Smooth muscle cell (in vitro differentiated cells): ENCODE data around the gene BCL2. TPM values are rescaled to one million over a fixed set of nuclear protein-coding genes. Genes with fewer than 3 reads are reported as not detected.

ENCODE experiments used
- DNase-seq: peaks from one replicate; lab custom pipeline; 2025; ENCODE audit not compliant: unreplicated experiment; lab: John Stamatoyannopoulos, UW
- H2AFZ ChIP-seq: fragments of 200-600 bp; sonication (generic); 2 replicates; pipeline ENCODE4 v1.6.0; 2016; ENCODE audit warnings: antibody characterized with exemption, low read depth, mild to moderate bottlenecking
- H3F3A ChIP-seq: fragments of 200-600 bp; sonication (generic); 2 replicates; pipeline ENCODE4 v1.6.0; 2017; ENCODE audit warnings: antibody characterized with exemption, low read depth
- H3K27ac ChIP-seq: fragments of 200-600 bp; sonication (generic); 2 replicates; pipeline ENCODE4 v1.5.1; 2016; ENCODE audit warnings: low read depth, mild to moderate bottlenecking
- H3K27me3 ChIP-seq: fragments of 200-600 bp; sonication (generic); 2 replicates; pipeline ENCODE4 v1.6.1; 2016; ENCODE audit warnings: low read depth, mild to moderate bottlenecking
- H3K36me3 ChIP-seq: fragments of 200-600 bp; sonication (generic); 2 replicates; pipeline ENCODE4 v1.5.1; 2016; ENCODE audit warnings: low read depth
- H3K4me1 ChIP-seq: fragments of 200-600 bp; sonication (generic); 2 replicates; pipeline ENCODE4 v1.5.1; 2016; ENCODE audit warnings: low read depth
- H3K4me2 ChIP-seq: fragments of 200-600 bp; sonication (generic); 2 replicates; pipeline ENCODE4 v1.6.0; 2016; ENCODE audit warnings: mild to moderate bottlenecking
- H3K4me3 ChIP-seq: fragments of 200-600 bp; sonication (generic); 2 replicates; pipeline ENCODE4 v1.5.1; 2016; ENCODE audit warnings: mild to moderate bottlenecking
- H3K79me2 ChIP-seq: fragments of 200-600 bp; sonication (generic); 2 replicates; pipeline ENCODE4 v1.6.0; 2016; ENCODE audit warnings: low read depth, mild to moderate bottlenecking
- H3K9ac ChIP-seq: fragments of 200-600 bp; sonication (generic); 2 replicates; pipeline ENCODE4 v1.6.0; 2016; ENCODE audit warnings: low read depth
- H3K9me3 ChIP-seq: fragments of 200-600 bp; sonication (generic); replicated peaks from 2 replicates; pipeline ENCODE4 v1.5.1; 2016; ENCODE audit warnings: low read depth
- H4K20me1 ChIP-seq: fragments of 200-600 bp; sonication (generic); 2 replicates; pipeline ENCODE4 v1.6.0; 2016; ENCODE audit warnings: low read depth
- CTCF ChIP-seq: fragments of 200-600 bp; sonication (generic); IDR thresholded peaks from 2 replicates; pipeline ENCODE4 v1.5.1; 2017; ENCODE audit warnings: borderline replicate concordance, mild to moderate bottlenecking, antibody characterized with exemption; ENCODE audit not compliant: insufficient read depth, poor library complexity, severe bottlenecking
- WGBS: methylation state at CpG from one replicate; pipeline ENCODE4 v1.1.7; 2016; ENCODE audit warnings: low lambda C conversion rate; 5-methylcytosine and 5-hydroxymethylcytosine counted together
- polyA plus RNA-seq: library from polyadenylated mRNA; unstranded; fragments of >200 nt; fragmentation: Nextera tagmentation; extraction: Ambion mirVana; gene quantifications from 2 replicates; pipeline ENCODE4 v1.2.1, GENCODE V29; 2016
- total RNA-seq: library from RNA; depleted of rRNA; stranded (reverse); fragments of >200 nt; gene quantifications from 2 replicates; pipeline ENCODE4 v1.2.3, GENCODE V29; 2014

The BCL2 gene
- total and polyA plus RNA-seq, 2 experiments from 2014 or later: 0.85 TPM; not detected in 1

DNA sequence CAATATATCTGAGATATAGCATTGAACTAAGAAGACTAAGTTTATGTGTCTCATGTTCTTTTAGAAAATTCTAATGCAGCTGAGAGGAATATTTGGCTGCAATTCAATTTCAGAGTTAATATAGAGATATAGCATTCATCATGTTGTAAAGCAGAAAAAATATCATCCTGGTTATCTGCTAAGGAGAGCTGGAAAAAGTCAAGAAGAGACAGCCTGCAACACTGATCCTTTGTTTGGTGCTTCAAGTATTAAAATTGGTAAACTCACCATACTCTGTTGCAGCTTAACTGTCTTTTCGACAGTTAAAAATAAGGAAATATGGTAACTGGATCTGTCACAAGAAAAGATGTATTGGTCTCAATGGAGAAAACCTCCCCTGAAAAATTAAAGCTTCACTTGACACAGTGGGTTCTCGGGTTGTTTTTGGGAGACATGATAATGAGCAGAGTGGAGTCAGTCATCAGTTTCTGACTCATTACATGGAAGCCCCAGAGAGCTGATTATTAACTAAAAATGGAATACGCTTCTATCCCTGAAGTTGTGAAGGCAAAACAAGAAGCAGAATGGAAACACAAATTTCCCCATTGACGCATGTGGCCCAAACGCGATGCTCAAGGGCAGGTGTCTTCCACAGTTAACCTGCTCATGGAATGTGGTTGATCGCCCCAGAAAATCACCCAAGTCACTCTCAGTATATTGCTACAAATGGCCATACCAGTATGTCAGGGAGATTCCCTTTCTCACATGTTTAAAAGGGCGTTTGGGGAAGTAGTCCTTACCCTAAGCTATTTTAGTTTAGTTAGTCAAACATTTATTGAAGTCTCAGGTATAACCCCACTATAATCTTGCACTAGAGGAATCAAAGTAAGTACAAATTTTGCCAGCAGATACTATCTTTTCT, 8.2 kb downstream of the BCL2 start:
- Histone ChIP-seq H4K20me1 (no peaks in the 10 kb centered on the region), H3K79me2 (no peaks in the 10 kb centered on the region), H3K27me3 (peaks cover 28% of the 10 kb centered on the region), H3K36me3 (no peaks in the 10 kb centered on the region), H2AFZ (no peak overlapping the region), H3K4me3 (no peak overlapping the region), H3K4me2 (no peak overlapping the region), H3K4me1 (no peaks in the 10 kb centered on the region), H3K9me3 (no peaks in the 10 kb centered on the region), H3K9ac (no peak overlapping the region), H3F3A (no peaks in the 10 kb centered on the region), H3K27ac (no peak overlapping the region)
- no peak for TF ChIP-seq CTCF
- WGBS: 74% methylated on average over 8 of the region's 8 CpGs
- DNase-seq: no peak

- Histone ChIP-seq H3K9me3 (no peaks in the 10 kb centered on the region), H3K4me3 (no peak overlapping the region), H3K27ac (no peak overlapping the region), H3K36me3 (no peaks in the 10 kb centered on the region), H3K4me1 (no peaks in the 10 kb centered on the region), H3K27me3 (peaks cover 9% of the 10 kb centered on the region), H3K4me2 (no peak overlapping the region), H4K20me1 (no peaks in the 10 kb centered on the region), H2AFZ (no peak overlapping the region), H3K79me2 (no peaks in the 10 kb centered on the region), H3F3A (no peaks in the 10 kb centered on the region), H3K9ac (no peak overlapping the region)
- WGBS: 89% methylated on average over 5 of the region's 5 CpGs
- DNase-seq: no peak
- no peak for TF ChIP-seq CTCF
Measured at GRCh38 chr18:63309422-63309821, 10.1 kb downstream of the BCL2 start.

GRCh38 chr18:63307551-63308200, 11.9 kb downstream of the BCL2 start:
- no peak overlapping the region for H3K4me2 ChIP-seq

More at GRCh38 chr18:63307551-63308200, 11.9 kb downstream of the BCL2 start:
- Histone ChIP-seq H3F3A (no peaks in the 10 kb centered on the region), H3K27ac (no peak overlapping the region), H3K27me3 (no peaks in the 10 kb centered on the region), H4K20me1 (no peaks in the 10 kb centered on the region), H3K79me2 (no peaks in the 10 kb centered on the region), H3K36me3 (no peaks in the 10 kb centered on the region), H3K4me1 (no peaks in the 10 kb centered on the region), H3K4me3 (no peak overlapping the region), H3K9me3 (no peaks in the 10 kb centered on the region), H3K9ac (no peak overlapping the region), H2AFZ (no peak overlapping the region)
- no peak for TF ChIP-seq CTCF
- 12% methylated on average over 2 of the region's 2 CpGs for WGBS
- no peak for DNase-seq
